Measurements from ENCODE around the gene TTLL11.

Gene TTLL11

DNA sequence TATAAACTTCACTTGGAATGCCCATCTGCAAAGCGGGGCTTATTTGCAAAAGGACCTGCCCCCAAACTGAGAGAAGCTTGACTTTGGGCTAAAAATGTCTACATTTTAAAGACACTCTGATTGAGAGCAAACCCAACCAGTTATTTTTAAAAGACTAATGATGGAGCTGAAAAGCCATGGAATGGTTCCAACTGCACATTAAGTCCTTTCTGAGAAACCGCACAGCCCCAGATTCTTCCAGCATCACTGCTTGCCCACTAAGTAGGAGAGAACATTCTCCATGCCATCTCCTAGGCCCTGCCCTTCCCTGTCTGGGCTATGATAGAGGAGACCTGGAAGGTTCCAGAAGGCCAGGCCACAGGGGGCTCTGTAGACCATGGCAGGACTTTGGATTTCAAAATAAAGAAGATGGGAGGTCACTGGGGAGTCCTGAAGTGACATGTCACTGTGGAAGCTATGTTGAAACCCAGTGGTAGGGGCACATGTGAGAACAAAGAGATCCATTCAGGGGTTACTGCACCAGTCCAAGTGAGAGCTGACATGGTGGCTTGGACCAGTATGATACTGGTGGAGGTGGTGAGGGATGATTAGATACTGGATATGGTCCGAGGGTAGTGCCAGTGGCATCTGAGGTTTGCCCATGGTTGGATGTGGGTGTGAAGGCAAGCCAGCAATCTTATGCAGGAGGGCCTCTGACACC, 262.5 kb downstream of the TTLL11 start:
- TF ChIP-seq, protein P1, sequence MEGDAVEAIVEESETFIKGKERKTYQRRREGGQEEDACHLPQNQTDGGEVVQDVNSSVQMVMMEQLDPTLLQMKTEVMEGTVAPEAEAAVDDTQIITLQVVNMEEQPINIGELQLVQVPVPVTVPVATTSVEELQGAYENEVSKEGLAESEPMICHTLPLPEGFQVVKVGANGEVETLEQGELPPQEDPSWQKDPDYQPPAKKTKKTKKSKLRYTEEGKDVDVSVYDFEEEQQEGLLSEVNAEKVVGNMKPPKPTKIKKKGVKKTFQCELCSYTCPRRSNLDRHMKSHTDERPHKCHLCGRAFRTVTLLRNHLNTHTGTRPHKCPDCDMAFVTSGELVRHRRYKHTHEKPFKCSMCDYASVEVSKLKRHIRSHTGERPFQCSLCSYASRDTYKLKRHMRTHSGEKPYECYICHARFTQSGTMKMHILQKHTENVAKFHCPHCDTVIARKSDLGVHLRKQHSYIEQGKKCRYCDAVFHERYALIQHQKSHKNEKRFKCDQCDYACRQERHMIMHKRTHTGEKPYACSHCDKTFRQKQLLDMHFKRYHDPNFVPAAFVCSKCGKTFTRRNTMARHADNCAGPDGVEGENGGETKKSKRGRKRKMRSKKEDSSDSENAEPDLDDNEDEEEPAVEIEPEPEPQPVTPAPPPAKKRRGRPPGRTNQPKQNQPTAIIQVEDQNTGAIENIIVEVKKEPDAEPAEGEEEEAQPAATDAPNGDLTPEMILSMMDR (conservative IDR thresholded peaks at IDR 0.05; ENCODE audit: control insufficient read depth, insufficient read depth, low read depth, low read length) = no peak
- H3K4me3 ChIP-seq (ENCODE audit: control insufficient read depth, low read depth, low read length) = no peak overlapping the region
- DNase-seq (ENCODE audit: low read depth) = no peak

DNA sequence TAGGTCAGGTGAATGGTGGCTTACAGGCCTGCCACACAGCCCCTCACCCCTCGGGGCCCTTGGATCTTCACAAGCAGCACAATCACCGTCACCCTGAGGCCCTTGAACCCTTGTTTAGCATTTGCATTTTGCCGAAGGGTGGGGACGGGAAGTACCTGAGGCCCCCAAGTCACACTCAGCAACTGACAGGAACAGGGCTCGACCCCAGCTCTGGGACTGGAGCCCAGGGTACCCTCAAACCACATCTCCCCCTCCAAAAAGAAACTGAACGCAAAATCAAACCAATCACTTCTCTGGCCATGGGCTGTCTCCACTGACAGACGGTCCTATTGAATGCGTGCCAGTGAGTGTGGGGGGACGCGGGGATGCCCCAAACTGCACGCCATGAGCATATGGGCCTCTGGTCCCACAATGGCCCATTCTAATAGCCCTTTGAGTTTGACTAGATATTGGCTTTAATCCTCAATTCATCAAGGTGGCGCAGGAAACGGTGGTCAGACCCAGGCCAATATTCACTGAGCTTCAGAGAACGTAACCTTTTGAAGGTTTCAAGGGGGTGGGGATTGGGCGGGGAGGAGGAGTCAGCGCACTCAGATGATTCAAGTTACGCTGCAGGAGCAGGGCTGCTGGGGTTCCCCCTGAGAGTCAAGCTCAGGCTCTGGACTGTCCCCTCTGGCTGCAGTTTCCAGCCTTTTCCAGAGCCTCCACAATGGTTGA, 265.7 kb downstream of the TTLL11 start:
- no peak overlapping the region for H3K4me3 ChIP-seq (ENCODE audit: control insufficient read depth, low read depth, low read length)
- no peak for DNase-seq (ENCODE audit: low read depth)
- TF ChIP-seq, protein P1 (conservative IDR thresholded peaks at IDR 0.05; ENCODE audit: control insufficient read depth, insufficient read depth, low read depth, low read length) = no peak

DNA sequence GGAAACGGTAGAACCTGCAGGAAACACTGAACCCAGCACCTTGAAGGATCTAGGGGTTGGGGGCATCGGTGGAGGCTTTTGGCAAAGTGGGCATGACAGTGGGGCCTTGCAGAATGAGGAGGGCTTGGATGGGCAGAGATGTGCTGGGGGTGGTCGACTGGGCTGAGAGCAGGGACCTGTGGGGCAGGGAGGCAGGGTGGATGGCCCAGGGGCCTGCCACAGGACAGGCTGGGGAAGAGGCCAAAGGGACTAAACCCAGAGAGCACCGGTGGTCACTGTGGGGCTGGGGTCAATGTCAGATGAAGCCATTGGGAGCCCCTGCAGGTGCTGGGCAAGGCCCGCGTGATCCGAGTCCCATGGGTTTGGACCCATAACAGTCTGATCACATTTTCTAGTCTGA, 266.4 kb downstream of the TTLL11 start:
- no peak for DNase-seq (ENCODE audit: low read depth)
- TF ChIP-seq, protein P1 (conservative IDR thresholded peaks at IDR 0.05; ENCODE audit: control insufficient read depth, insufficient read depth, low read depth, low read length) = no peak
- no peak overlapping the region for H3K4me3 ChIP-seq (ENCODE audit: control insufficient read depth, low read depth, low read length)

DNA sequence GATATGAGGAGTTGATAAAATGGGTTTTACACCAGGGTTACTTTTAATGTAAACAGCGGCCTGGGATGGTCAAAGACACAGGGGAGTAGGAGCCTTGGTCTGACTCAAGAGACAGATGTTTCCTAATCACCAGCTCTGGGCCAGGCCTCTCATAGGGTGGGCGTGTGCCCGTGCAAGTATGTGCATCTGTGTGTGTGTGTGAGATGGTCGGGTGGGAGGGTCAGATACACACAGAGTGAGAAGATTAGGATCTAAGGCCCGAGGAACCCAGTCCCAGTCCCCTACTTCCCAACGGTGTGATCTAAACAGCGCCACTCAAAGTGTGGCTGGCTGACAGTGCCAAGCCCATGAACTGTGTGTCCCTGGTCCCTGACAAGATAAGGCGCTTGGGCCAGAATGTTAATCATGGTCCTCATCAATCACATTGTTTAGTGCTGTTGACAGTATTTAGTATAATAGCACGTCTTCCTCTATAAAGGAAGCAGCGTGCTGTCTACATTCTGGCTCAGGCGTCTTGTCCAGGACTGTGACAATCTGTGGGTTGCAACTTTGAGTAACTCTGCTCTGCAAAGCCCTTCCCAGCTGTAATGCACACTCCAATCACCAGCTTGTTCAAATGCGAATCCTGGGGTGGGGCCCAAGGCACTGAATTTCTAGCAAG, 267.9 kb downstream of the TTLL11 start:
- TF ChIP-seq, protein P1 (conservative IDR thresholded peaks at IDR 0.05; ENCODE audit: control insufficient read depth, insufficient read depth, low read depth, low read length) = no peak
- peak; percentile 14 for DNase-seq (ENCODE audit: low read depth)
- no peak overlapping the region for H3K4me3 ChIP-seq (ENCODE audit: control insufficient read depth, low read depth, low read length)

DNA sequence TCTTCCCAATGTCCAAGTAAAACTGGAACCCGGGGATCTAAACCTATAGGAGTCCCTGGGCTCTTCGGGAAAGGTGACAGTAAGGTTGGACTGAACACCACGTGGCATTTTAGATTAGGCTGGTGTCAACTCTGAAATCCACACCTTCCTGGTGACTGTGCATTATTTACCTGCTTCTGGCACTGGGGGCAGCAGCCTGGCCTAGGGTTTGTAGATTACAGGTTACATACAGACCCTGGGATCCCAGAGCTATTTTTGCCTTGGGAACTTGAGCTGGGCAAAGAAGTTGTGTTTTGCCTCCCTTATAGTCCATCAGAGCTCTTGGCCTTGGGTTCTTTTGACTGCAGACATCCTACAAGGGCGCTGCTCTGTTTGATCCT, 268.5 kb downstream of the TTLL11 start:
- TF ChIP-seq, protein P1 (conservative IDR thresholded peaks at IDR 0.05; ENCODE audit: control insufficient read depth, insufficient read depth, low read depth, low read length) = no peak
- H3K4me3 ChIP-seq (ENCODE audit: control insufficient read depth, low read depth, low read length) = no peak overlapping the region
- DNase-seq (ENCODE audit: low read depth) = no peak

DNA sequence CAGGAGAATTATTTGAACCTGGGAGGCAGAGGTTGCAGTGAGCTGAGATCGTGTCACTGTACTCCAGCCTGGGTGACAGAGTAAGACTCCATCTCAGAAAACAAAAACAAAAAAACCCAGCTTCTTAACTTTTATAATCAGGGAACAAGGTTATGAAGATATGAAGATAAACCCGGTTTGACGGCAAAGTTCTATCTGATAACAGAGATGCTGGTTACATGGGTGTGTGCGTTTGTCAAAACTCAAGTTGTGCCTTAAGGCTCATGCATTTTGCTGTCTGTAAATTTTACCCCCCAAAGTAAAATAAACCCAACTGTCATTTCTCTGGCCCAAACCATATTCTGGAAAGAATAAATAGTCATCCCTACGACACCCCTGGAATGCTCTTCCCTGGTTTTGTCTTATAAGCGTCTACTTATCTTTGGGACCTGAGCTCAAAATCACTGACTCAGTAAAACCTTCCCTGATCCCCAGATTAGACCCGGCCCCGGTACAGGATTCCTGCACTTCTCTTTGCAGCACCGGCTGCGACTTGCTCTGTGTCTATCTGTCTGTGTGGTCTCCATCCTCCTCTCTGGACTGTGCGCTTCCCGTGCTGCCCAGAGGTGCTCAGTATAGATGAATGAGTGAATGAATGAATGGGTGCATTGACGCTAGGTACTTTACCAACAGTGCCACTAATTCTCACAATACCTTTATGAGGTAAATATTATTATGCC, 269.5 kb downstream of the TTLL11 start:
- TF ChIP-seq, protein P1 (conservative IDR thresholded peaks at IDR 0.05; ENCODE audit: control insufficient read depth, insufficient read depth, low read depth, low read length) = no peak
- H3K4me3 ChIP-seq (ENCODE audit: control insufficient read depth, low read depth, low read length) = no peak overlapping the region
- DNase-seq (ENCODE audit: low read depth) = no peak

All from fibroblast of mammary gland (primary cell).